Stimulated activated CD4-positive, alpha-beta T cell treated with anti-CD3 and anti-CD28 coated beads, Interleukin-1b, Interleukin-23, amount 100 ng/mL, for 4 hours (primary cell): Measurements from ENCODE around the gene PLP2.

Source experiments
- DNase-seq, 2 donors: peaks; one replicate each; pipeline ENCODE4 v3.0.0-alpha.2; 2020; ENCODE audit warnings: low read depth in 2 of 2

Gene PLP2

GRCh38 chrX:49209434-49210251 lies 37.9 kb downstream of the PLP2 start:
- no peak for DNase-seq

GRCh38 chrX:49210406-49210805 lies 38.7 kb downstream of the PLP2 start:
- DNase-seq, result no peak

DNA sequence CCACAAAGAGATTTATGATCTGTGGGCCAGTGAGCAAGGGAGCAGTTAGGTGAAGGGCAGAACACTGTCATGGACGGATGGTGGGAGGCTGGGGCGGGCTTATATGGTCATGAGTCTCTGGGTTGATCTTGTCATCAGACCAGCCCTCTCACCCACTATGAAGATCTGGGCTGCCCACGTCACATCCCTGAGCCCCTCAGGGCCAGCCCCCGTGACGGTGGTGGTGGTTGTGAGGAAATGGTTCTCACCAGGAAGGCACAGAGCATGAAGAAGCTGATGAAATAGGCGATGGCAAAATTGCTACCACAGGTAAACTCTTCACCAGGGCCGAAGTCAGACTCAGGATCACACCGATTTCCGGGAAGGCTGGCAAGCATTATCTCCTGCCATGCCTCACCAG lies 39.4 kb downstream of the PLP2 start:
- DNase-seq, result no peak

- DNase-seq, result no peak
These were observed 40.5 kb downstream of the PLP2 start for GRCh38 chrX:49212209-49212608.

- no peak for DNase-seq
These were observed 41.2 kb downstream of the PLP2 start for GRCh38 chrX:49212861-49213260.

- no peak for DNase-seq
These were observed 42.7 kb downstream of the PLP2 start for GRCh38 chrX:49214416-49214815.

DNA sequence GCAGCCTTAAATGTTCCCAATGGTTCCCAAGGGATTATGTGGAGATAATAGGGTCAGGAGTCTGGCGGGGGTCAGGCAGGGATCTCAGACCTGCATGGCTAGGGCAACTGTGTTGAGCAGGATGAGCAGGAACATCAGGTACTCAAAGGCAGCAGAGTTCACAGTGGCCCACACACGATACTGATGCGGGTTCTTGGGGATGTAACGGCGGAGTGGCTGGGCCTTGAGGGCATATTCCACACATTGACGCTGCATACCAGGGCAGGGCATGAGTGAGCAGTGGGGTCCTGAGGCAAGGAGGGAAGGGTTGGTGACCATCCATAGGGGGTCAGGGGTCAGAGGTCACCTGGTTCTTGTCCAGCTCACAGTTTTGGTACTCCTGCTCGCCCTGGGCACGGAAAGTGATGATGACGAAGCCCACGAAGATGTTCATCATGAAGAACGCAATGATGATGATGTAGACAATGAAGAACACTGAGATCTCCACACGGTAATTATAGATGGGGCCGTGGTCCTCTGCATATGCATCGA lies 43.4 kb downstream of the PLP2 start:
- no peak for DNase-seq

DNA sequence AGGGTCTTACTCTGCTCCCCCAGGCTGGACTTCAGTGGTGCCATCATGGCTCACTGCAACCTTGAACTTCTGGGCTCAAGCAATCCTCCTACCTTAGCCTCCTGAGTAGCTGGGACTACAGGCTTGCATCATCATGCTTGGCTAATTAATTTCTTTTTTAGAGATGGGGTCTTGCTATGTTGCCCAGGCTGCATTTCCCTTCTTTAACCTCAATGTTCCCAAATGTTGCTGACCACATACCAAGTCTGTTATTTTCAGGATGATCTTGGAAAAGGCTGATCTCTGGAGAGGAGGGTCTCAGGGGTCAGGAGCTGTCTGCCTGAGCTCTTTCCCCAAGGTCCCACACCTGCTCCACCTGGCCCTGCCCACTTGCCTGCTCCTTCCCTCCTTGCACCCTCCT lies 48.4 kb downstream of the PLP2 start:
- no peak for DNase-seq

- DNase-seq, result no peak
These were observed 50.2 kb downstream of the PLP2 start for GRCh38 chrX:49221868-49222267.
